NCI-H2227 treated with DMSO at 0.1 percent for 48 hours (cell line): ENCODE results near the gene WDR13.
"Not testable (repeated sequence)": the region's sequence is repeated elsewhere in the genome, so short reads cannot be mapped to it uniquely, and the experiment has no call there.

Source experiments
- DNase-seq: peaks from one replicate; lab custom pipeline; 2025; lab: John Stamatoyannopoulos, UW

Gene WDR13

GRCh38 chrX:48595929-48596328, 1.4 kb upstream of the WDR13 start:
- DNase-seq = no peak

- no peak for DNase-seq
Measured at GRCh38 chrX:48598614-48599013, 1.3 kb downstream of the WDR13 start.

GRCh38 chrX:48599341-48599740, 2.0 kb downstream of the WDR13 start:
- DNase-seq = no peak

- DNase-seq = no peak
Measured at GRCh38 chrX:48600226-48600625, 2.9 kb downstream of the WDR13 start.

- no peak for DNase-seq
Measured at GRCh38 chrX:48601741-48602394, 4.6 kb downstream of the WDR13 start.

- no peak for DNase-seq
Measured at GRCh38 chrX:48604701-48605100, 7.4 kb downstream of the WDR13 start.

GRCh38 chrX:48606091-48606490, 8.8 kb downstream of the WDR13 start:
- DNase-seq = no peak

GRCh38 chrX:48611703-48612102, 14.4 kb downstream of the WDR13 start:
- DNase-seq = no peak

GRCh38 chrX:48613502-48614160, 16.3 kb downstream of the WDR13 start:
- no peak for DNase-seq

- DNase-seq = no peak
Measured at GRCh38 chrX:48616576-48616975, 19.3 kb downstream of the WDR13 start.

GRCh38 chrX:48617542-48618340, 20.4 kb downstream of the WDR13 start:
- DNase-seq = no peak

- no peak for DNase-seq
Measured at GRCh38 chrX:48626401-48627298, 29.4 kb downstream of the WDR13 start.

- peak; percentile 97 for DNase-seq
Measured at GRCh38 chrX:48631376-48632090, 34.2 kb downstream of the WDR13 start.

GRCh38 chrX:48632207-48632606, 34.9 kb downstream of the WDR13 start:
- DNase-seq = no peak

GRCh38 chrX:48636301-48636700, 39.0 kb downstream of the WDR13 start:
- no peak for DNase-seq

- no peak for DNase-seq
Measured at GRCh38 chrX:48636776-48637175, 39.5 kb downstream of the WDR13 start.

GRCh38 chrX:48645669-48646068, 48.4 kb downstream of the WDR13 start:
- no peak for DNase-seq

- peak; percentile 62 for DNase-seq
Measured at GRCh38 chrX:48648336-48648751, 51.1 kb downstream of the WDR13 start.

- no peak for DNase-seq
Measured at GRCh38 chrX:48649102-48649501, 51.8 kb downstream of the WDR13 start.

GRCh38 chrX:48652055-48652579, 54.8 kb downstream of the WDR13 start:
- DNase-seq = not testable (repeated sequence)

- DNase-seq = peak; percentile 9
Measured at GRCh38 chrX:48654746-48655145, 57.5 kb downstream of the WDR13 start.
